HepG2 (cell line): Measurements from ENCODE around the gene RNASE11. TPM values are rescaled to one million over a fixed set of nuclear protein-coding genes. Genes with fewer than 3 reads are reported as not detected.

Experiments used
- FOXJ3 ChIP-seq: sonication (generic); formaldehyde crosslinking; IDR thresholded peaks from 2 replicates; pipeline ENCODE4 v1.4.0; 2020; ENCODE audit warnings: missing genetic modification reagents, mild to moderate bottlenecking, borderline replicate concordance
- FOXK1 ChIP-seq: sonication (generic); formaldehyde crosslinking; IDR thresholded peaks from 2 replicates; pipeline ENCODE4 v1.4.0; 2020; ENCODE audit warnings: low read depth, missing genetic modification reagents, borderline replicate concordance
- GLI4 ChIP-seq: sonication (generic); formaldehyde crosslinking; IDR thresholded peaks from 2 replicates; pipeline ENCODE4 v1.5.1; 2020; ENCODE audit warnings: missing genetic modification reagents, mild to moderate bottlenecking, moderate library complexity, borderline replicate concordance
- HNF4A ChIP-seq: sonication (generic); formaldehyde crosslinking; IDR thresholded peaks from 2 replicates; pipeline ENCODE4 v1.4.0; 2020; ENCODE audit warnings: missing genetic modification reagents
- IKZF1 ChIP-seq: fragments of 450-650 bp; IDR thresholded peaks from 2 replicates; pipeline ENCODE4 v1.7.1; 2016
- MED1 ChIP-seq: sonication (generic); formaldehyde crosslinking; IDR thresholded peaks from 2 replicates; pipeline ENCODE4 v1.4.0; 2020; ENCODE audit warnings: missing genetic modification reagents
- MTERF4 ChIP-seq: sonication (generic); formaldehyde crosslinking; IDR thresholded peaks from 2 replicates; pipeline ENCODE4 v1.8.0; 2023; ENCODE audit warnings: mild to moderate bottlenecking, missing genetic modification reagents
- NCOA2 ChIP-seq: sonication (generic); formaldehyde crosslinking; IDR thresholded peaks from 2 replicates; pipeline ENCODE4 v1.8.0; 2022; ENCODE audit warnings: inconsistent platforms
- PHF8 ChIP-seq: sonication (generic); formaldehyde crosslinking; IDR thresholded peaks from 2 replicates; pipeline ENCODE4 v1.5.0; 2020; ENCODE audit warnings: missing genetic modification reagents
- RBFOX2 ChIP-seq: fragments of 200-400 bp; formaldehyde crosslinking; IDR thresholded peaks from 2 replicates; pipeline ENCODE4 v1.6.1; 2017; ENCODE audit warnings: low read depth, mild to moderate bottlenecking, low read length
- REST ChIP-seq, 2 experiments: IDR thresholded peaks; 2 replicates each; pipeline ENCODE4 v1.6.1; 2011 to 2012; ENCODE audit warnings: low read length in 2 of 2, borderline replicate concordance in 1 of 2, low read depth in 1 of 2, mild to moderate bottlenecking in 1 of 2, moderate library complexity in 1 of 2
- SKI ChIP-seq: fragments of 450-650 bp; IDR thresholded peaks from one replicate; pipeline ENCODE4 v1.6.1; 2018; ENCODE audit warnings: mild to moderate bottlenecking; ENCODE audit not compliant: partially characterized antibody
- SMAD1 ChIP-seq: sonication (generic); formaldehyde crosslinking; IDR thresholded peaks from 2 replicates; pipeline ENCODE4 v1.4.0; 2020; ENCODE audit warnings: missing genetic modification reagents, low read depth, mild to moderate bottlenecking, borderline replicate concordance
- THYN1 ChIP-seq: sonication (generic); formaldehyde crosslinking; IDR thresholded peaks from 2 replicates; pipeline ENCODE4 v1.8.1; 2023; ENCODE audit warnings: low read depth, mild to moderate bottlenecking, moderate library complexity, missing genetic modification reagents, borderline replicate concordance
- ZNF296 ChIP-seq: sonication (generic); formaldehyde crosslinking; conservative IDR thresholded peaks from 2 replicates; pipeline ENCODE4 v1.5.0; 2020; ENCODE audit warnings: mild to moderate bottlenecking, missing genetic modification reagents
- ZNF589 ChIP-seq: sonication (generic); formaldehyde crosslinking; conservative IDR thresholded peaks from 2 replicates; pipeline ENCODE4 v1.8.0; 2022; ENCODE audit warnings: mild to moderate bottlenecking, moderate library complexity, missing genetic modification reagents
- ZSCAN22 ChIP-seq: sonication (generic); formaldehyde crosslinking; IDR thresholded peaks from 2 replicates; pipeline ENCODE4 v1.4.0; 2020; ENCODE audit warnings: mild to moderate bottlenecking, missing genetic modification reagents
- polyA plus RNA-seq, 8 experiments: library from polyadenylated mRNA; depleted of rRNA in 3 of 8; stranded (reverse) in 7 of 8; unstranded in 1 of 8; fragments of >200 nt; fragmentation: Illumina TruSeq in 4 of 8; extraction: Trizol in 4 of 8; gene quantifications; 2 replicates each; pipeline versions ENCODE4 v1.2.1 to v1.2.3, GENCODE V29; 2011 to 2016; ENCODE audit warnings: low read depth in 4 of 8, missing spikeins in 1 of 8, mixed read lengths in 1 of 8; ENCODE audit not compliant: insufficient read depth in 1 of 8
- total RNA-seq, 5 experiments: library from RNA; depleted of rRNA; stranded (reverse); fragments of >200 nt; fragmentation: Illumina TruSeq; extraction: Trizol; gene quantifications; 2 replicates each; pipeline ENCODE4 v1.2.3, GENCODE V29; 2016; ENCODE audit warnings: low read depth in 1 of 5
- TF ChIP-seq, protein P1 (sequence below): sonication (generic); formaldehyde crosslinking; IDR thresholded peaks from 2 replicates; pipeline ENCODE4 v1.4.0; 2020; ENCODE audit warnings: mild to moderate bottlenecking, low read depth, missing genetic modification reagents
- TF ChIP-seq, protein P2 (sequence below): sonication (generic); formaldehyde crosslinking; IDR thresholded peaks from 2 replicates; pipeline ENCODE4 v1.5.0; 2020; ENCODE audit warnings: missing genetic modification reagents, mild to moderate bottlenecking, borderline replicate concordance
- TF ChIP-seq, protein P3 (sequence below): fragments of 450-650 bp; IDR thresholded peaks from 2 replicates; pipeline ENCODE4 v1.6.1; 2016

RNASE11 gene
- total and polyA plus RNA-seq, 2 of the 13 experiments (the other 11 are each of a cell fraction or from before 2014, with no cell fraction given): not detected

DNA sequence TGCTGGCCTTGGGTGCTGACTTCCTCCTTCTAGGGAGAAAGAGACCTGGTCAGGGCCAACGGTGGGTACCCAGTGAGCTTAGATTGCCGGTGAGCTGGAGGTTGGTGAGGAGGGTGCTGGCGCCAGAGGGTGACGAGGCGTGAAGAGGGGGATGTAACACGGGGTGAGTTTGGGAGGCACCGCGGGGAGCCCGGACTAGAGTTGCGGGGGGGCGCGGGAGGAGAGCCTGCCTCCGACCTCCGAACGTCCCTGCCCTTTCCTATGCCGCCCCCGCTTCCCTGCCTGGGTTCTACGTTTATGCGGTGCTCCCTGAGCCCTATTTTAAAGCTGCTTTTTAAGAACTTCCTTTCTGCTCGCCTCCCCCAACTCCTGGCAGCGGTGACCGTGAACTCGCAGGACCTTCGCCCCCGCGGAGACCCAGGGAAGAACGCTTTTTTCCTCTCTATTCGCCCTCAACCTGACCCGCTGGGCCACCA, 35.1 kb upstream of the RNASE11 start (continued):
- TF ChIP-seq, protein P1, sequence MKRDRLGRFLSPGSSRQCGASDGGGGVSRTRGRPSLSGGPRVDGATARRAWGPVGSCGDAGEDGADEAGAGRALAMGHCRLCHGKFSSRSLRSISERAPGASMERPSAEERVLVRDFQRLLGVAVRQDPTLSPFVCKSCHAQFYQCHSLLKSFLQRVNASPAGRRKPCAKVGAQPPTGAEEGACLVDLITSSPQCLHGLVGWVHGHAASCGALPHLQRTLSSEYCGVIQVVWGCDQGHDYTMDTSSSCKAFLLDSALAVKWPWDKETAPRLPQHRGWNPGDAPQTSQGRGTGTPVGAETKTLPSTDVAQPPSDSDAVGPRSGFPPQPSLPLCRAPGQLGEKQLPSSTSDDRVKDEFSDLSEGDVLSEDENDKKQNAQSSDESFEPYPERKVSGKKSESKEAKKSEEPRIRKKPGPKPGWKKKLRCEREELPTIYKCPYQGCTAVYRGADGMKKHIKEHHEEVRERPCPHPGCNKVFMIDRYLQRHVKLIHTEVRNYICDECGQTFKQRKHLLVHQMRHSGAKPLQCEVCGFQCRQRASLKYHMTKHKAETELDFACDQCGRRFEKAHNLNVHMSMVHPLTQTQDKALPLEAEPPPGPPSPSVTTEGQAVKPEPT (CRISPR knock-in tag): no peak
- TF ChIP-seq FOXJ3 (CRISPR knock-in tag) (no peak), REST (IDR thresholded peaks at IDR 0.05; ENCODE audit: borderline replicate concordance in 1 of 2, low read depth in 1 of 2, low read length in 2 of 2) (no peak), NCOA2 (CRISPR knock-in tag) (no peak), ZNF589 (CRISPR knock-in tag) (no peak), SKI (no peak), MED1 (CRISPR knock-in tag) (peak; percentile 61), SMAD1 (CRISPR knock-in tag) (no peak), THYN1 (no peak), FOXK1 (no peak), IKZF1 (no peak), ZNF296 (CRISPR knock-in tag) (no peak), GLI4 (CRISPR knock-in tag) (no peak), ZSCAN22 (no peak), RBFOX2 (no peak), PHF8 (CRISPR knock-in tag) (no peak), HNF4A (CRISPR knock-in tag) (peak; percentile 51), MTERF4 (no peak)
- TF ChIP-seq, protein P2, sequence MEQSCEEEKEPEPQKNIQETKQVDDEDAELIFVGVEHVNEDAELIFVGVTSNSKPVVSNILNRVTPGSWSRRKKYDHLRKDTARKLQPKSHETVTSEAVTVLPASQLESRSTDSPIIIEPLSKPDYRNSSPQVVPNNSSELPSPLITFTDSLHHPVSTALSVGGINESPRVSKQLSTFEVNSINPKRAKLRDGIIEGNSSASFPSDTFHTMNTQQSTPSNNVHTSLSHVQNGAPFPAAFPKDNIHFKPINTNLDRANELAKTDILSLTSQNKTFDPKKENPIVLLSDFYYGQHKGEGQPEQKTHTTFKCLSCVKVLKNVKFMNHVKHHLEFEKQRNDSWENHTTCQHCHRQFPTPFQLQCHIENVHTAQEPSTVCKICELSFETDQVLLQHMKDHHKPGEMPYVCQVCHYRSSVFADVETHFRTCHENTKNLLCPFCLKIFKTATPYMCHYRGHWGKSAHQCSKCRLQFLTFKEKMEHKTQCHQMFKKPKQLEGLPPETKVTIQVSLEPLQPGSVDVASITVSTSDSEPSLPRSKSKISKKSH (CRISPR knock-in tag): no peak
- TF ChIP-seq, protein P3, sequence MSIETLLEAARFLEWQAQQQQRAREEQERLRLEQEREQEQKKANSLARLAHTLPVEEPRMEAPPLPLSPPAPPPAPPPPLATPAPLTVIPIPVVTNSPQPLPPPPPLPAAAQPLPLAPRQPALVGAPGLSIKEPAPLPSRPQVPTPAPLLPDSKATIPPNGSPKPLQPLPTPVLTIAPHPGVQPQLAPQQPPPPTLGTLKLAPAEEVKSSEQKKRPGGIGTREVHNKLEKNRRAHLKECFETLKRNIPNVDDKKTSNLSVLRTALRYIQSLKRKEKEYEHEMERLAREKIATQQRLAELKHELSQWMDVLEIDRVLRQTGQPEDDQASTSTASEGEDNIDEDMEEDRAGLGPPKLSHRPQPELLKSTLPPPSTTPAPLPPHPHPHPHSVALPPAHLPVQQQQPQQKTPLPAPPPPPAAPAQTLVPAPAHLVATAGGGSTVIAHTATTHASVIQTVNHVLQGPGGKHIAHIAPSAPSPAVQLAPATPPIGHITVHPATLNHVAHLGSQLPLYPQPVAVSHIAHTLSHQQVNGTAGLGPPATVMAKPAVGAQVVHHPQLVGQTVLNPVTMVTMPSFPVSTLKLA: no peak
